H9 (cell line): Measurements from ENCODE around the gene MAP2K7. TPM values are rescaled to one million over a fixed set of nuclear protein-coding genes. Genes with fewer than 3 reads are reported as not detected.
A peak's percentile ranks its signal among the peaks of the same experiment; 100 is the strongest.

ENCODE experiments used
- DNase-seq: peaks from one replicate; pipeline ENCODE4 v3.0.0-alpha.2; 2017
- H2AFZ ChIP-seq: one replicate; pipeline ENCODE4 v1.6.1; 2013; ENCODE audit warnings: mild to moderate bottlenecking, low read length, control low read depth, moderate library complexity
- H2AK5ac ChIP-seq: 2 replicates; pipeline ENCODE4 v1.6.1; 2013; ENCODE audit warnings: low read length, control low read depth, mixed read lengths; ENCODE audit not compliant: insufficient read length
- H2BK120ac ChIP-seq: one replicate; pipeline ENCODE4 v1.6.1; 2013; ENCODE audit warnings: low read depth, mild to moderate bottlenecking, low read length, control low read depth, inconsistent platforms; ENCODE audit not compliant: poor library complexity, severe bottlenecking
- H2BK12ac ChIP-seq: 2 replicates; pipeline ENCODE4 v1.6.1; 2013; ENCODE audit warnings: low read length, control low read depth, mixed read lengths, low read depth; ENCODE audit not compliant: insufficient read length
- H2BK15ac ChIP-seq: 2 replicates; pipeline ENCODE4 v1.6.1; 2013; ENCODE audit warnings: low read depth, low read length, control low read depth
- H2BK20ac ChIP-seq: one replicate; pipeline ENCODE4 v1.6.1; 2013; ENCODE audit warnings: low read depth, mild to moderate bottlenecking, low read length, control low read depth, inconsistent platforms; ENCODE audit not compliant: poor library complexity, severe bottlenecking
- H2BK5ac ChIP-seq: 2 replicates; pipeline ENCODE4 v1.6.1; 2013; ENCODE audit warnings: low read length, control low read depth, mixed read lengths; ENCODE audit not compliant: insufficient read length
- H3K14ac ChIP-seq: 2 replicates; pipeline ENCODE4 v1.6.1; 2013; ENCODE audit warnings: low read length, control low read depth; ENCODE audit not compliant: insufficient read depth
- H3K18ac ChIP-seq: 2 replicates; pipeline ENCODE4 v1.6.1; 2013; ENCODE audit warnings: low read depth, mild to moderate bottlenecking, mixed read lengths, low read length, control low read depth; ENCODE audit not compliant: insufficient read length
- H3K23ac ChIP-seq: 2 replicates; pipeline ENCODE4 v1.6.1; 2013; ENCODE audit warnings: low read length, control low read depth, mixed read lengths, low read depth; ENCODE audit not compliant: insufficient read length
- H3K23me2 ChIP-seq: 2 replicates; pipeline ENCODE4 v1.6.1; 2013; ENCODE audit warnings: low read depth, mild to moderate bottlenecking, mixed read lengths, low read length, control low read depth; ENCODE audit not compliant: insufficient read length, poor library complexity, severe bottlenecking
- H3K27ac ChIP-seq: 2 replicates; pipeline ENCODE4 v1.5.1; 2013; ENCODE audit warnings: low read length, control low read depth, mixed read lengths, low read depth; ENCODE audit not compliant: insufficient read length
- H3K27me3 ChIP-seq: 2 replicates; pipeline ENCODE4 v1.6.1; 2013; ENCODE audit warnings: low read length, control low read depth, inconsistent platforms; ENCODE audit not compliant: insufficient read depth
- H3K4ac ChIP-seq: 2 replicates; pipeline ENCODE4 v1.6.1; 2013; ENCODE audit warnings: low read depth, mild to moderate bottlenecking, control low read depth, inconsistent platforms, low read length, moderate library complexity
- H3K4me1 ChIP-seq: 2 replicates; pipeline ENCODE4 v1.6.1; 2013; ENCODE audit warnings: low read length, control low read depth, inconsistent platforms; ENCODE audit not compliant: insufficient read depth
- H3K4me2 ChIP-seq: 2 replicates; pipeline ENCODE4 v1.6.1; 2013; ENCODE audit warnings: low read length, control low read depth, mixed read lengths; ENCODE audit not compliant: insufficient read length, insufficient read depth
- H3K56ac ChIP-seq: 2 replicates; pipeline ENCODE4 v1.6.1; 2013; ENCODE audit warnings: low read depth, mild to moderate bottlenecking, mixed read lengths, low read length, control low read depth; ENCODE audit not compliant: insufficient read length
- H3K79me1 ChIP-seq: 2 replicates; pipeline ENCODE4 v1.6.1; 2013; ENCODE audit warnings: low read depth, mild to moderate bottlenecking, moderate library complexity, low read length, control low read depth, inconsistent platforms; ENCODE audit not compliant: insufficient read depth, poor library complexity, severe bottlenecking
- H3K79me2 ChIP-seq: 2 replicates; pipeline ENCODE4 v1.6.1; 2013; ENCODE audit warnings: low read length, control low read depth, inconsistent platforms; ENCODE audit not compliant: insufficient read depth
- H3K9ac ChIP-seq: 2 replicates; pipeline ENCODE4 v1.6.1; 2013; ENCODE audit warnings: low read length, control low read depth, mixed read lengths; ENCODE audit not compliant: insufficient read length; ENCODE audit errors: extremely low read depth
- H3K9me3 ChIP-seq: one replicate; pipeline ENCODE4 v1.6.1; 2013; ENCODE audit warnings: low read depth, low read length, inconsistent platforms; ENCODE audit not compliant: control insufficient read depth
- H3T11ph ChIP-seq: one replicate; pipeline ENCODE4 v1.6.1; 2013; ENCODE audit warnings: mild to moderate bottlenecking, low read length, control low read depth, inconsistent platforms
- H4K20me1 ChIP-seq: one replicate; pipeline ENCODE4 v1.6.1; 2013; ENCODE audit not compliant: control insufficient read depth, insufficient read length, insufficient read depth
- H4K5ac ChIP-seq: 2 replicates; pipeline ENCODE4 v1.6.1; 2013; ENCODE audit warnings: low read depth, mild to moderate bottlenecking, mixed read lengths, low read length, control low read depth; ENCODE audit not compliant: insufficient read length
- H4K8ac ChIP-seq: replicated peaks from 2 replicates; pipeline ENCODE4 v1.6.1; 2013; ENCODE audit warnings: low read length, control low read depth, mixed read lengths, low read depth; ENCODE audit not compliant: insufficient read length
- H4K91ac ChIP-seq: 2 replicates; pipeline ENCODE4 v1.6.1; 2013; ENCODE audit warnings: low read depth, mild to moderate bottlenecking, moderate library complexity, mixed read lengths, low read length, control low read depth; ENCODE audit not compliant: insufficient read length
- H3K27ac Mint-ChIP-seq, 3 experiments: 2 replicates in 2 of 3; 3 replicates in 1 of 3; pipeline ENCODE4 v1.8.0; 2020 to 2021; ENCODE audit warnings: mixed read lengths in 3 of 3, mild to moderate bottlenecking in 1 of 3, moderate library complexity in 1 of 3
- H3K27me3 Mint-ChIP-seq: 2 replicates; pipeline ENCODE4 v1.8.0; 2021; ENCODE audit warnings: low read depth, mild to moderate bottlenecking, moderate library complexity, mixed read lengths
- H3K36me3 Mint-ChIP-seq, 3 experiments: 2 replicates in 2 of 3; 3 replicates in 1 of 3; pipeline ENCODE4 v1.8.0; 2020 to 2021; ENCODE audit warnings: low read depth in 3 of 3, mixed read lengths in 3 of 3; ENCODE audit not compliant: insufficient read depth in 1 of 3
- H3K4me1 Mint-ChIP-seq, 2 experiments: 2 replicates each; pipeline ENCODE4 v1.8.0; 2020; ENCODE audit warnings: mixed read lengths in 2 of 2
- H3K4me3 Mint-ChIP-seq, 2 experiments: 2 replicates in 1 of 2; 3 replicates in 1 of 2; pipeline ENCODE4 v1.8.0; 2020 to 2021; ENCODE audit warnings: mild to moderate bottlenecking in 2 of 2, mixed read lengths in 2 of 2, moderate library complexity in 1 of 2
- H3K9me3 Mint-ChIP-seq, 2 experiments: 2 replicates in 1 of 2; 3 replicates in 1 of 2; pipeline ENCODE4 v1.8.0; 2020; ENCODE audit warnings: mild to moderate bottlenecking in 2 of 2, mixed read lengths in 2 of 2, moderate library complexity in 1 of 2
- WGBS: extraction: QIAGEN DNeasy Blood & Tissue Kit; methylation state at CpG from one replicate; pipeline ENCODE4 v1.1.7; 2013; ENCODE audit warnings: missing lambda C conversion rate, low lambda C conversion rate, mixed read lengths; ENCODE audit not compliant: insufficient read length; ENCODE audit errors: extremely low coverage; 5-methylcytosine and 5-hydroxymethylcytosine counted together
- total RNA-seq: library from RNA; stranded (reverse); gene quantifications from 2 replicates; pipeline ENCODE4 v1.2.1, GENCODE V29; 2021
- TF ChIP-seq, protein P1 (sequence below): fragments of 200-600 bp; sonication (generic); conservative IDR thresholded peaks from 3 replicates; pipeline ENCODE4 v1.8.0; 2021; ENCODE audit warnings: antibody characterized with exemption, mild to moderate bottlenecking

Gene MAP2K7
- total RNA-seq, 1 experiment from 2014 or later = 48.1 TPM

DNA sequence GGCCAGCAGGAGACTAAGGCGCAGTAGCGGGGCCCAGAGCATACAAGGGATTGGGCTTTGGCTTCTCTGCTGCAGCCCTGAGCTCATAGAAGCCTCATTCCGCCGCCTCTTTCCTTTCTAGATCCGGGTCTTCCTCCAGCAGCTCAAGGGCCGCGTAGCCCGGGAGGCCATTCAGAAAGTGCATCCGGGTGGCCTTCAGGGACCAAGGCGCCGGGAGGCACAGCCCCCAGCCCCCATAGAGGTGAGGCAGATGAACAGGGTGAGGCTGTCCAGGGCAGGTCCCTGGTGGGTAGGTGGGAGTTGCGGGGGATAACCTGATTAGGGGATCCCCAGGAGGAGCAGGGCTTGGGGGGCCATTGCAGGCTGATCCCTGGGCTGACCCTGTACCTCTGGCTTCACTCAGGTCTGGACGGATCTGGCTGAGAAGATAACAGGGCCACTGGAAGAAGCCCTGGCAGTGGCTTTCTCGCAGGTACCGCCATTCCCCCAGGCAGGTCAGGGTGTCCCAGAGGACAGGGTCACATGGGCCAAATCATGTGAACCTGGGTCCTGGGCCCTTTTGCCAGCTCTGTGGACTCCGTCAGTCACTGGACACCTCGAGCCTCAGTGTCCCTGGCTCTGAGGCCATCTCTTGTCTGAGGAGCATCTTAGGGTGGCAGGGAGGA is 17.8 kb downstream of the MAP2K7 start:
- no peak overlapping the region for H4K8ac ChIP-seq
- no peak overlapping the region for H2BK15ac ChIP-seq
- no peak overlapping the region for H2AFZ ChIP-seq
- no peak overlapping the region for H4K5ac ChIP-seq
- H3K4me2 ChIP-seq = peak overlapping the region; percentile 28
- H3K4me1 ChIP-seq = 0 out of 2 replicates have a peak, but pooled peaks cover 3% of the 10 kb centered on the region
- no peaks in the 10 kb centered on the region for H3K79me2 ChIP-seq
- Mint-ChIP-seq H3K27me3 (peaks cover 31% of the 10 kb centered on the region), H3K9me3 (no peaks in the 10 kb centered on the region; a peak in 1 of 5 replicates), H3K36me3 (peaks cover 7 to 13% (median 12%) of the 10 kb centered on the region in 3 experiments; a peak in 5 of 7 replicates), H3K27ac (no peak overlapping the region), H3K4me1 (peaks cover 21 to 26% of the 10 kb centered on the region in 2 experiments), H3K4me3 (peak overlapping the region; percentile 65 to 84)
- no peak overlapping the region for H2BK5ac ChIP-seq
- no peak overlapping the region for H2BK20ac ChIP-seq
- no peak overlapping the region for H2AK5ac ChIP-seq
- no peaks in the 10 kb centered on the region for H4K20me1 ChIP-seq
- no peak overlapping the region for H3K56ac ChIP-seq
- no CpG with 5 or more reads among the region's 17 CpGs for WGBS
- H3K79me1 ChIP-seq = no peaks in the 10 kb centered on the region
- H4K91ac ChIP-seq = no peak overlapping the region
- no peaks in the 10 kb centered on the region for H3K9me3 ChIP-seq
- no peak overlapping the region for H3K23ac ChIP-seq
- no peak overlapping the region for H3K18ac ChIP-seq
- H2BK12ac ChIP-seq = no peak overlapping the region
- H3K27me3 ChIP-seq = peaks cover 7% of the 10 kb centered on the region; the same call in 1 of the 2 replicates
- no peak overlapping the region for H3T11ph ChIP-seq
- no peak overlapping the region for H3K9ac ChIP-seq
- H2BK120ac ChIP-seq = no peak overlapping the region
- DNase-seq = no peak
- no peak overlapping the region for H3K27ac ChIP-seq
- H3K4ac ChIP-seq = no peak overlapping the region
- peaks cover 14% of the 10 kb centered on the region for H3K23me2 ChIP-seq
- no peak overlapping the region for H3K14ac ChIP-seq
- TF ChIP-seq, protein P1, sequence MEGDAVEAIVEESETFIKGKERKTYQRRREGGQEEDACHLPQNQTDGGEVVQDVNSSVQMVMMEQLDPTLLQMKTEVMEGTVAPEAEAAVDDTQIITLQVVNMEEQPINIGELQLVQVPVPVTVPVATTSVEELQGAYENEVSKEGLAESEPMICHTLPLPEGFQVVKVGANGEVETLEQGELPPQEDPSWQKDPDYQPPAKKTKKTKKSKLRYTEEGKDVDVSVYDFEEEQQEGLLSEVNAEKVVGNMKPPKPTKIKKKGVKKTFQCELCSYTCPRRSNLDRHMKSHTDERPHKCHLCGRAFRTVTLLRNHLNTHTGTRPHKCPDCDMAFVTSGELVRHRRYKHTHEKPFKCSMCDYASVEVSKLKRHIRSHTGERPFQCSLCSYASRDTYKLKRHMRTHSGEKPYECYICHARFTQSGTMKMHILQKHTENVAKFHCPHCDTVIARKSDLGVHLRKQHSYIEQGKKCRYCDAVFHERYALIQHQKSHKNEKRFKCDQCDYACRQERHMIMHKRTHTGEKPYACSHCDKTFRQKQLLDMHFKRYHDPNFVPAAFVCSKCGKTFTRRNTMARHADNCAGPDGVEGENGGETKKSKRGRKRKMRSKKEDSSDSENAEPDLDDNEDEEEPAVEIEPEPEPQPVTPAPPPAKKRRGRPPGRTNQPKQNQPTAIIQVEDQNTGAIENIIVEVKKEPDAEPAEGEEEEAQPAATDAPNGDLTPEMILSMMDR = no peak
